Naive thymus-derived CD4-positive, alpha-beta T cell (primary cell): Measurements from ENCODE around the gene CD300C. TPM values are rescaled to one million over a fixed set of nuclear protein-coding genes. Genes with fewer than 3 reads are reported as not detected.
A peak's percentile ranks its signal among the peaks of the same experiment; 100 is the strongest.

Experiments
- ATAC-seq: fragments of 150-1000 bp; cut with Tn5 transposase; 2 replicates; pipeline ENCODE4 v1.10.0; 2021; ENCODE audit warnings: mild to moderate bottlenecking, moderate library complexity
- CTCF ChIA-PET: fragments of 350-600 bp; sonication (Branson Sonifier 250); formaldehyde crosslinking; loops from one replicate; lab custom pipeline; 2021; ENCODE audit warnings: antibody characterized with exemption; lab: Charles Lee
- POLR2A ChIA-PET: fragments of 350-600 bp; sonication (Branson Sonifier 250); formaldehyde crosslinking; loops from one replicate; lab custom pipeline; 2021; ENCODE audit warnings: antibody characterized with exemption, inconsistent platforms; lab: Charles Lee
- DNase-seq, 9 donors: peaks; one replicate each; pipeline versions ENCODE4 v3.0.0 to v3.0.0-alpha.2; 2020 to 2022; ENCODE audit warnings: mixed read lengths in 1 of 9
- H3K27ac ChIP-seq: one replicate; pipeline ENCODE4 v1.7.0; 2013; ENCODE audit warnings: mild to moderate bottlenecking, low read depth, low read length, moderate library complexity
- H3K27me3 ChIP-seq, 2 donors: one replicate each; pipeline ENCODE4 v1.7.0; 2013; ENCODE audit warnings: low read length in 2 of 2, mild to moderate bottlenecking in 2 of 2, moderate library complexity in 2 of 2; ENCODE audit not compliant: control insufficient read depth in 2 of 2, insufficient read depth in 2 of 2
- H3K36me3 ChIP-seq, 3 experiments: 1 replicate in 2 of 3; 2 replicates in 1 of 3; pipeline ENCODE4 v1.7.0; 2013; ENCODE audit warnings: low read length in 3 of 3, mild to moderate bottlenecking in 3 of 3, moderate library complexity in 1 of 3; ENCODE audit not compliant: insufficient read depth in 3 of 3, control insufficient read depth in 2 of 3
- H3K4me1 ChIP-seq, 2 donors: one replicate each; pipeline ENCODE4 v1.7.0; 2013; ENCODE audit warnings: low read length in 2 of 2, mild to moderate bottlenecking in 2 of 2, moderate library complexity in 1 of 2; ENCODE audit not compliant: control insufficient read depth in 2 of 2, insufficient read depth in 2 of 2
- H3K4me3 ChIP-seq: 2 replicates; pipeline ENCODE4 v1.7.0; 2013; ENCODE audit warnings: mild to moderate bottlenecking, low read length
- H3K9me3 ChIP-seq, 3 experiments: 1 replicate in 2 of 3; 2 replicates in 1 of 3; pipeline ENCODE4 v1.7.0; 2013; ENCODE audit warnings: low read length in 3 of 3; ENCODE audit not compliant: control insufficient read depth in 2 of 3
- H3K27ac Mint-ChIP-seq, 9 donors: one replicate each; pipeline ENCODE4 v1.8.0; 2020 to 2022; ENCODE audit warnings: mixed read lengths in 9 of 9, mild to moderate bottlenecking in 8 of 9, moderate library complexity in 5 of 9, inconsistent platforms in 2 of 9
- H3K27me3 Mint-ChIP-seq, 5 donors: one replicate each; pipeline ENCODE4 v1.8.0; 2021 to 2022; ENCODE audit warnings: mixed read lengths in 5 of 5, mild to moderate bottlenecking in 1 of 5
- H3K36me3 Mint-ChIP-seq, 5 donors: one replicate each; pipeline ENCODE4 v1.8.0; 2020 to 2022; ENCODE audit warnings: mixed read lengths in 5 of 5, mild to moderate bottlenecking in 3 of 5, inconsistent platforms in 1 of 5
- H3K4me1 Mint-ChIP-seq, 7 donors: one replicate each; pipeline ENCODE4 v1.8.0; 2020 to 2022; ENCODE audit warnings: mixed read lengths in 7 of 7, mild to moderate bottlenecking in 3 of 7, inconsistent platforms in 1 of 7
- H3K4me3 Mint-ChIP-seq, 10 donors: one replicate each; pipeline ENCODE4 v1.8.0; 2020 to 2022; ENCODE audit warnings: mild to moderate bottlenecking in 10 of 10, mixed read lengths in 10 of 10, moderate library complexity in 6 of 10, inconsistent platforms in 2 of 10
- H3K9me3 Mint-ChIP-seq, 11 donors: one replicate each; pipeline ENCODE4 v1.8.0; 2020 to 2022; ENCODE audit warnings: mixed read lengths in 11 of 11, mild to moderate bottlenecking in 4 of 11, inconsistent platforms in 1 of 11, moderate library complexity in 1 of 11
- intact Hi-C, 2 donors: fragments of 100-400 bp; cut with micrococcal nuclease; formaldehyde crosslinking; loops; one replicate each; pipeline ENCODE4 v1.15.1; 2023
- polyA plus RNA-seq, 2 donors: library from polyadenylated mRNA; unstranded; fragments of 300-500 nt; fragmentation: Illumina TruSeq; gene quantifications; one replicate each; pipeline ENCODE4 v1.2.3, GENCODE V29; 2021
- total RNA-seq, 6 experiments: library from RNA in 5 of 6; stranded (reverse) in 5 of 6; gene quantifications; 1 replicate in 5 of 6; 2 replicates in 1 of 6; pipeline ENCODE4 v1.2.3 and lab custom pipeline; 2021 to 2026

Gene CD300C
- total and polyA plus RNA-seq, 7 experiments from 2014 or later, result 0.22 to 20.5 (median 0.58) TPM; not detected in 2

DNA sequence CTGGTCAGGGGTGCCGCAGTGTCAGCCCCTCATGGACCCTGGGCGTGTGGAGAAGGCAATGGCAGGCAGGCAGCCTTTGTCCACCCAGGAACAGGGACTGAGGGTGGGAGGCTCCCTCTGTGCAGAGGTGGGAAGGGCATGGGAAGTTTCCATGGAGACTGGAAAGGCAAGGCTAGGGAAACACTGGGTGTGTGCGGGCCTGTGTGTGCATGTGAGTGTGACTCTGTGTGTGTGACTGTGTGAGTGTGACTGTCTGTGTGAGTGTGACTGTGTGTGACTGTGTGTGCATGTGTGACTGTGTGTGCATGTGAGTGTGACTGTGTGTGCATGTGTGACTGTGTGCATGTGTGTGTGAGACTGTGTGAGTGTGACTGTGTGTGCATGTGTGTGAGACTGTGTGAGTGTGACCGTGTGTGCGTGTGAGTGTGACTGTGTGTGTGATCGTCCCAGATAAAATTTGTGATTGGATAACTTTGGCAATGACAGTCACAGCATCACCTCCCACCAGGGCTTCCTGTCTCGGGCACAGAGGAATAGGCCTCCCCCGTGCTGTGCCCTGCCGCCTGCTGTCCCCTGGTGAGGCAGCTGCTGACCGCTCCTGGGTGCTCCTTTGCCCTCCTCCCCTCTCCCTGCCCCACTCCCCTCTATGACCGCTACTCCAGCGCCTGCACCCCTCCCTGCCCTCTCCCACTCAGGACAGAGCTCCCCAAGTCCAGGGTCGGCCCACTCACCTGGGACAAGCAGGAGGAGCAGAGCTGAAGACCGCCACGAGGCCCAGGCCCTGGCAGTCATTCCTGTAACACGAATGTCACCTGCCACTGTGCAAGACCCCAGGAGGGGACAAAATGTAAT, 698 bp downstream of the CD300C start:
- H3K36me3 Mint-ChIP-seq, result peaks cover 0 to 2% (median 0%) of the 10 kb centered on the region in 5 donors
- H3K4me1 ChIP-seq, result no peaks in the 10 kb centered on the region
- peak overlapping the region in 2 of 10 donors; percentile 17 to 29 for H3K4me3 Mint-ChIP-seq
- intact Hi-C loops, result no loop called here
- POLR2A ChIA-PET, result no interaction called here
- H3K4me3 ChIP-seq, result no peak overlapping the region
- ATAC-seq (peak; percentile 11), DNase-seq (no peak)
- H3K9me3 ChIP-seq, result no peaks in the 10 kb centered on the region
- peak overlapping the region in 2 of 9 donors; percentile 1 to 76 for H3K27ac Mint-ChIP-seq
- no peaks in the 10 kb centered on the region for H3K36me3 ChIP-seq
- peaks cover 0 to 23% (median 10%) of the 10 kb centered on the region in 7 donors for H3K4me1 Mint-ChIP-seq
- H3K27ac ChIP-seq, result no peak overlapping the region
- H3K27me3 ChIP-seq, result no peaks in the 10 kb centered on the region
- H3K9me3 Mint-ChIP-seq, result no peaks in the 10 kb centered on the region
- CTCF ChIA-PET, result no interaction called here
- H3K27me3 Mint-ChIP-seq, result peaks cover 0 to 11% (median 2%) of the 10 kb centered on the region in 5 donors

DNA sequence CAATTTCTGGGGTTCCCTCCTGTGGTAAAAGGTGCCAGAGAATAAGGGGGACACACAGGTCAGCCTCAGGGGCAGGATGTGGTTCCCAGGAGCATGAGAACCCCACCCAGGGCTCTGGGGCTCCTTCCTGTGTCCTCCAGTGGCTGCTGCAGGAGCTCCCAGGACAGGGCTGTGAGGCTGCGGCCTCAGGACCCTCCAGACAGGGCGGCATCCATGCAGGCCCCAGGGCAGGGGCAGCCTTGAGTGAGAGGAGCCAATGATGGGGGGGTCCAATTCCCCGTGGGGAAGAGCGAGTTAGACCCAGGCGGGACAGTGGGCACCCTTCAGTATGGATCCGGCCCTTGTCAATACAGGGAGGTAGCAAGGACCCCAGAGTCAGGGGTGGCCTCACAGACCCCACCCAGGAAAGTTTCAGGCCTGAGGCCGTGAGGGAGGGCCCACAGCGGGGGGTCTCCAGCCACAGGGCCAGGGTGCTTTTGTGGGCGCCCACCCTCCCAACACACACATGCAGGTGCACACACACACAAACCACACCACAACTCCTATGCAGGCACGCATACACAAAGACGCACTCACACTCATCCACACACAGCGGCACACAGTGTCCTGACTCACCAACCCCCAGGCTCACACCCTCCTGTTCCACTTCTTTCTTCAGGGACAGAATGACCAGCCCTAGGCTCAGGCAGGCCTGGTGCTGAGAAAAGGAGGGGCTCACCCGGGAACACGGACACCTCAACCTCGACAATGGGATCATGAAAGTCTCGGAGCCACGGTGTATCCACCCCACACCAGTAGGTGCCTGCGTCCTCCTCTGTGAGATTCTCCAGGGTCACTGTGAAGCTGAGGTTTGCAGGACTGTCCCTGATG, 1.8 kb downstream of the CD300C start:
- no peak overlapping the region for H3K4me3 ChIP-seq
- ChIA-PET POLR2A (no interaction called here), CTCF (no interaction called here)
- ATAC-seq (no peak), DNase-seq (no peak)
- no peaks in the 10 kb centered on the region for H3K9me3 ChIP-seq
- intact Hi-C loops, result no loop called here
- peaks cover 0 to 12% (median under 1%) of the 10 kb centered on the region in 5 donors for H3K27me3 Mint-ChIP-seq
- no peaks in the 10 kb centered on the region for H3K36me3 ChIP-seq
- no peak overlapping the region for H3K27ac Mint-ChIP-seq
- no peak overlapping the region for H3K27ac ChIP-seq
- H3K9me3 Mint-ChIP-seq, result no peaks in the 10 kb centered on the region
- H3K36me3 Mint-ChIP-seq, result peaks cover 0 to 2% (median 0%) of the 10 kb centered on the region in 5 donors
- no peaks in the 10 kb centered on the region for H3K4me1 ChIP-seq
- H3K4me3 Mint-ChIP-seq, result no peak overlapping the region
- H3K27me3 ChIP-seq, result no peaks in the 10 kb centered on the region
- H3K4me1 Mint-ChIP-seq, result peaks cover 0 to 23% (median 10%) of the 10 kb centered on the region in 7 donors

DNA sequence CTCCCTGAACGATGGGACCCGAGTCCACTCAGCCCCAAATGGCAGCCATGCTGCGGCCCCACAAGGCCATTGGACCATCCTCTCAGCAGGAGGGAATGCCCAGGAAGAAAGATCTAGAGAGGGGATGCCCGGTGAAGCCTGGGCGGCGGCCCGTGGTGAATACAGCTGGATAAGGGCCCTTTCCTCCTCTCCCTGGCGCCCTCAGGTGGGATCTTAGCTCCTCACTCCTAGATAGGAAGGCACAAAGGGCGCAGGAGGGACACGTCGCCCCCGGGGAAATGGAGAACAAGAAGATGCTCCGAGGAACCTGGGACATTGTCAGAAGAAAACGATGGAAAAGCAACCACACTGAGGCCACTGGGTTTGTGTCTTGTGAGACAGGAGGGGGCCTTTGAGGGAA, 2.5 kb downstream of the CD300C start:
- intact Hi-C loops, result no loop called here
- no peaks in the 10 kb centered on the region for H3K9me3 Mint-ChIP-seq
- H3K27me3 Mint-ChIP-seq, result peaks cover 0 to 9% (median 3%) of the 10 kb centered on the region in 5 donors
- Histone ChIP-seq H3K27ac (no peak overlapping the region), H3K4me3 (no peak overlapping the region), H3K36me3 (no peaks in the 10 kb centered on the region), H3K27me3 (no peaks in the 10 kb centered on the region), H3K4me1 (no peaks in the 10 kb centered on the region), H3K9me3 (no peaks in the 10 kb centered on the region)
- POLR2A ChIA-PET, result no interaction called here
- ATAC-seq (no peak), DNase-seq (no peak)
- H3K4me3 Mint-ChIP-seq, result no peak overlapping the region
- CTCF ChIA-PET, result no interaction called here
- H3K4me1 Mint-ChIP-seq, result peaks cover 0 to 20% (median 10%) of the 10 kb centered on the region in 7 donors
- H3K36me3 Mint-ChIP-seq, result peaks cover 0 to 2% (median 0%) of the 10 kb centered on the region in 5 donors
- H3K27ac Mint-ChIP-seq, result no peak overlapping the region

DNA sequence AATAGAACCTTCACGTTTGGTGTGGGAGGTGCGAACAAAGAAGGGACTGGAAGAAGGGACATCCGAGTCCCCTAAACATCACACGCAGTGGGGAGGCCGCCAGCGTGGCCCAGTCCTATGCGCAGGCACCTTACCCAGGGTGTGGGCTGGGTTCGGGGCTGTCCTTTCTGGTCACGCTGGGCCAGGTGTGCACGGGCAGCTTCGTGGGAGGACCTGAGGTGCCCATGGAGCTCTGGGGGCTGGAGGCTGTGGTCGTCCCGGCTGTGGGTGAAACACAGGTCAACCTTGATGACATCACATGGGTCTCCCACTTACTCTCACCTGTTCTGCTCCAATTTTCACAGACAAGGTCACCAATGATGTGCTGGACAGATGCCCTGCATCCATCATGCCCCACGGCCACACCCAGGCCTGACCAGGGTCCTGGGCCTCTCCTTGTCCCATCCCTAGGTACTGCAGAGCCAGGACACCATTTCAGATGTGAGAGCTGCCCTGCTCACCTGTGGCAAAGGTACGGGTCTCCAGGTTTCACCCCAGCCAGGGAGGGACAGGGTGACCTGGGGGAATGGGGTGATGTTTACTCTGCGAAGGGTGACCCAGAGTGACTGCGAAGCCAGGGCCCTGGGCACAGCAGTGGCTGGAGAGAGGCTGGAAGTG, 3.1 kb downstream of the CD300C start:
- DNase-seq (no peak), ATAC-seq (no peak)
- no peaks in the 10 kb centered on the region for H3K36me3 ChIP-seq
- CTCF ChIA-PET, result no interaction called here
- no peaks in the 10 kb centered on the region for H3K4me1 ChIP-seq
- Mint-ChIP-seq H3K27me3 (peaks cover 0 to 9% (median 3%) of the 10 kb centered on the region in 5 donors), H3K4me1 (peaks cover 0 to 14% (median 4%) of the 10 kb centered on the region in 7 donors), H3K4me3 (no peak overlapping the region), H3K36me3 (peaks cover 0 to 2% (median 0%) of the 10 kb centered on the region in 5 donors), H3K9me3 (no peaks in the 10 kb centered on the region), H3K27ac (no peak overlapping the region)
- no peak overlapping the region for H3K27ac ChIP-seq
- intact Hi-C loops, result no loop called here
- no peaks in the 10 kb centered on the region for H3K27me3 ChIP-seq
- H3K4me3 ChIP-seq, result no peak overlapping the region
- POLR2A ChIA-PET, result no interaction called here
- no peaks in the 10 kb centered on the region for H3K9me3 ChIP-seq

DNA sequence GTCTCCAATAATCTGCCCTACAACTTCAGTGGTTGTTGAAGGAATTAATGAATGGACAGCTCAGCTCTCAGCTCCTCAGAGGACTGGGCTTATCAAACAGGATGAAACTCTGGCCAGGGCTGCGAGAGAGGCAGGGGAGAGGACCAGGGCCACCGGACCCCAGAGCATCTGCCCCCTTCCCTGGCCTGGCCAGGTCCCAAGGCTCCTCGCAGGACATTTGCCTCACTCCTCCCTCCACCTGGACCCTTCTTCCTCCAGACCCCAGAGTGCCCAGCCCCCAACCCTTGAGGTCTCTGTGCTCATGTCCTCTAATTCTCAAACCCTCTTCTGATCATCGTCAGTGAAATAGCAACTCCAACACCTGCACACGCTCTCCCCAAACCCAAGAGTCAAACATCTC, 3.7 kb downstream of the CD300C start:
- intact Hi-C loops, result no loop called here
- Histone ChIP-seq H3K27me3 (no peaks in the 10 kb centered on the region), H3K4me1 (no peaks in the 10 kb centered on the region), H3K9me3 (no peaks in the 10 kb centered on the region), H3K4me3 (no peak overlapping the region), H3K36me3 (no peaks in the 10 kb centered on the region), H3K27ac (no peak overlapping the region)
- Mint-ChIP-seq H3K4me1 (peaks cover 0 to 9% (median 0%) of the 10 kb centered on the region in 7 donors), H3K36me3 (no peaks in the 10 kb centered on the region), H3K27me3 (peaks cover under 1 to 10% (median 7%) of the 10 kb centered on the region in 5 donors), H3K9me3 (no peaks in the 10 kb centered on the region), H3K4me3 (no peak overlapping the region), H3K27ac (peak overlapping the region in 1 of 9 donors; percentile 2)
- no peak for DNase-seq
- no peak for ATAC-seq
- ChIA-PET POLR2A (no interaction called here), CTCF (no interaction called here)
